Measurements from ENCODE around the gene PDE9A. TPM values are rescaled to one million over a fixed set of nuclear protein-coding genes. Genes with fewer than 3 reads are reported as not detected.

PDE9A gene
- total RNA-seq, 1 experiment from 2014 or later: 8.4 TPM

DNA sequence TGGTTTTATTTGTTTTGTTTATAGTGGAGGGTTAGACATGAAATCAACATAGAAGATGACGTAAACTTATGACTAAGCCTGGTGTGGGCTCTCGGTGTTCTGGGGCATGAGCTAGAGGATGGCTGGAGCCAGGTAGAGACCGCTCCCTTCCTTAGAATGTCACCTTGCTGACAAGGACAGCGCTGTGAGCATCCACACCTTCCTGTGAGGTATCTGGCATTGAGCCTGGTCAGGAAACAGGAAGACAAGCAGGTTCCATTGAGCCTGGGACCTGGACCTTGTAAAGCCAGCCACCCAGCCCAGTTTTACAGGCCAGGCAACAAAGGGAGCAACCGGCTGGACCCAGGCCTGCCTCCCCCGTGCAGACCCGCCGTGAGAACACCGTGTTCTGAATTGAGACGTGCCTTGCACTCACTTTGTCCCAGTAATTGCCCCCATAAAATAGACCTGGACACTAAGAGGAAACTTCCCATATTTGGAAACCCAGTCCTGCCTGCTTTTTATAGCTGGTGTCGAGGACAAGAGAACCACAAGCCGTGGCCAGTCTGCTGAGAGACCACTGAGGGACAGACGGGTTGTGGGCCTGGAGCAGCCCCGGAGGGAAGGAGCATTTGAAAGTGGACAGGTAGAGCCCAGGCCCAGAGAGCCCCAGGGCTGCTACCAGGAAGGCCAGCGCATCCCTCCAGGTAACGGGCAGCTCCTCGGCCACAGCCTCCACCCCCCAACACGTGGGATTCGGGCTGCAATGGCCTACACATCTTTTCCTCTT, 78.0 kb downstream of the PDE9A start:
- peaks cover 19% of the 10 kb centered on the region for H3K4me1 ChIP-seq (replicated peaks; ENCODE audit: insufficient read depth)
- H3K4me3 ChIP-seq: no peak overlapping the region
- no peaks in the 10 kb centered on the region for H3K27me3 ChIP-seq (ENCODE audit: insufficient read depth, low read depth)
- no TSS peak for BruUV-seq (replicated peaks)
- H3K9me3 ChIP-seq (ENCODE audit: insufficient read depth, low read depth): no peaks in the 10 kb centered on the region
- peaks cover 14% of the 10 kb centered on the region; the same call in 1 of the 2 replicates for H3F3A ChIP-seq (ENCODE audit: insufficient read depth, low read depth)
- H3K9me2 ChIP-seq (ENCODE audit: insufficient read depth): no peaks in the 10 kb centered on the region
- peak overlapping the region; percentile 81 for H3K27ac ChIP-seq
- peak overlapping the region; percentile 47 for H3K4me2 ChIP-seq
- no peak overlapping the region for H2AFZ ChIP-seq
- TF ChIP-seq EZH2 (IDR thresholded peaks at IDR 0.05; ENCODE audit: low read depth): no peak
- TF ChIP-seq, protein P1, sequence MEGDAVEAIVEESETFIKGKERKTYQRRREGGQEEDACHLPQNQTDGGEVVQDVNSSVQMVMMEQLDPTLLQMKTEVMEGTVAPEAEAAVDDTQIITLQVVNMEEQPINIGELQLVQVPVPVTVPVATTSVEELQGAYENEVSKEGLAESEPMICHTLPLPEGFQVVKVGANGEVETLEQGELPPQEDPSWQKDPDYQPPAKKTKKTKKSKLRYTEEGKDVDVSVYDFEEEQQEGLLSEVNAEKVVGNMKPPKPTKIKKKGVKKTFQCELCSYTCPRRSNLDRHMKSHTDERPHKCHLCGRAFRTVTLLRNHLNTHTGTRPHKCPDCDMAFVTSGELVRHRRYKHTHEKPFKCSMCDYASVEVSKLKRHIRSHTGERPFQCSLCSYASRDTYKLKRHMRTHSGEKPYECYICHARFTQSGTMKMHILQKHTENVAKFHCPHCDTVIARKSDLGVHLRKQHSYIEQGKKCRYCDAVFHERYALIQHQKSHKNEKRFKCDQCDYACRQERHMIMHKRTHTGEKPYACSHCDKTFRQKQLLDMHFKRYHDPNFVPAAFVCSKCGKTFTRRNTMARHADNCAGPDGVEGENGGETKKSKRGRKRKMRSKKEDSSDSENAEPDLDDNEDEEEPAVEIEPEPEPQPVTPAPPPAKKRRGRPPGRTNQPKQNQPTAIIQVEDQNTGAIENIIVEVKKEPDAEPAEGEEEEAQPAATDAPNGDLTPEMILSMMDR (conservative IDR thresholded peaks at IDR 0.05): no peak
- no peaks in the 10 kb centered on the region for H4K20me1 ChIP-seq (ENCODE audit: insufficient read depth)
- intact Hi-C loops (cut with micrococcal nuclease; ENCODE audit: unreplicated experiment): loop anchor here (5.0 kb wide), 1 partner anchor 79 kb away; the partner anchor contains the start of gene PDE9A
- no peaks in the 10 kb centered on the region for H3K79me2 ChIP-seq (ENCODE audit: low read depth)
- ChIA-PET POLR2A (ENCODE audit: unreplicated experiment) (interaction anchor here (0.6 kb wide), 2 partner anchors 60 to 81 kb away, joined by 4 to 6 read pairs; no protein-coding TSS in a partner anchor), CTCF (no interaction called here)
- peak; percentile 82 to 95 for DNase-seq
- no peaks in the 10 kb centered on the region for H3K36me3 ChIP-seq (ENCODE audit: low read depth)

DNA sequence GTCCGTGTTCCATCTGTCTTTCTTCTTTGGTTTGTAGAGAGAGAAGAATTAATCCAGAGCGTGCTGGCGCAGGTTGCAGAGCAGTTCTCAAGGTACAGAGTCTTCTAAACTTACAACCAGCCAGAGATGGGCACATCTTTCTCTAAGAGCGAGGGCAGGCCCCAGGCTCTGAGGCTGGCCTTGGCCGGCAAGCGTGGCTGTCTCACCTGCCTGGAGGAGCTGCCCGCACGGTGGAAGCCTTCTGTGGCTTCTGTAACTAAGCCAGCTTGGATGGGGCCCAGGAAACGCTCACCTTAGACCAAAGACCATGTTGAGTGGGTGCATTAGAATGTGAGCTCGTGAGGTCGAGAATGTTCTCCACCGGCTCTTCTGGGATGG, 78.6 kb downstream of the PDE9A start:
- DNase-seq: no peak

DNA sequence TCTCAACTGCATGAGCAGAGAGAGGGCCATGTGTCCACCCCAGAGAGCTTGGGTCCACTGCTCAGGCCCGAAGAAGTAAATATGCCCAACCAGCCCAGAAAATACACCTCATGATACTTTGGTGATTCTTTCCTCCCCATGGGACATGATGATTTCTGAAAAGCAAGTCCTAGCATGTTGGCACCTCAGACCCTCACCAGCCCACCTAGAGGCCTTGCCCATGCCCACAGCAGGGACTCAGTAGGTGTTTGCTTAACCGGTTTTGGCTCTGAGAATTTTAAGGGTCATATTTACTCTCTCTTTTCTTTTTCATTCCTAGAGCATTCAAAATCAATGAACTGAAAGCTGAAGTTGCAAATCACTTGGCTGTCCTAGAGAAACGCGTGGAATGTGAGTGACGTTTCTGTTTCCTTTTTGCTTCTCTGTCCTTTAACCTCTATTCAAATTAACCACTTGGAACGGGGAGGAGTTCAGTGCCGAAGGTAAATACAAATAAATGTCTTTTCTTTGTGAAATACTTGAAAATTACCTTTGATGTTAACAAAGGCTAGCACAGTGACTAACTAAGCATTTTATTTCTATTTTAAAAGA, 79.7 kb downstream of the PDE9A start:
- peaks cover 14% of the 10 kb centered on the region; the same call in 1 of the 2 replicates for H3F3A ChIP-seq (ENCODE audit: insufficient read depth, low read depth)
- no peaks in the 10 kb centered on the region for H3K36me3 ChIP-seq (ENCODE audit: low read depth)
- ChIA-PET POLR2A (ENCODE audit: unreplicated experiment) (no interaction called here), CTCF (no interaction called here)
- peaks cover 19% of the 10 kb centered on the region for H3K4me1 ChIP-seq (replicated peaks; ENCODE audit: insufficient read depth)
- intact Hi-C loops (cut with micrococcal nuclease; ENCODE audit: unreplicated experiment): loop anchor here (5.0 kb wide), 1 partner anchor 81 kb away; the partner anchor contains the start of gene PDE9A
- no TSS peak for BruUV-seq (replicated peaks)
- no peaks in the 10 kb centered on the region for H3K79me2 ChIP-seq (ENCODE audit: low read depth)
- TF ChIP-seq, protein P1 (conservative IDR thresholded peaks at IDR 0.05): no peak
- TF ChIP-seq EZH2 (IDR thresholded peaks at IDR 0.05; ENCODE audit: low read depth): no peak
- H2AFZ ChIP-seq: no peak overlapping the region
- no peak overlapping the region for H3K4me3 ChIP-seq
- no peak overlapping the region for H3K4me2 ChIP-seq
- no peak for DNase-seq
- H3K9me2 ChIP-seq (ENCODE audit: insufficient read depth): no peaks in the 10 kb centered on the region
- no peaks in the 10 kb centered on the region for H3K9me3 ChIP-seq (ENCODE audit: insufficient read depth, low read depth)
- no peak overlapping the region for H3K27ac ChIP-seq
- no peaks in the 10 kb centered on the region for H3K27me3 ChIP-seq (ENCODE audit: insufficient read depth, low read depth)
- no peaks in the 10 kb centered on the region for H4K20me1 ChIP-seq (ENCODE audit: insufficient read depth)

More for the DNA sequence above, 78.6 kb downstream of the PDE9A start:
- Histone ChIP-seq H3K27me3 (ENCODE audit: insufficient read depth, low read depth) (no peaks in the 10 kb centered on the region), H3K27ac (peak overlapping the region; percentile 81), H3K79me2 (ENCODE audit: low read depth) (no peaks in the 10 kb centered on the region), H2AFZ (no peak overlapping the region), H3K9me3 (ENCODE audit: insufficient read depth, low read depth) (no peaks in the 10 kb centered on the region), H4K20me1 (ENCODE audit: insufficient read depth) (no peaks in the 10 kb centered on the region), H3K4me3 (no peak overlapping the region), H3F3A (ENCODE audit: insufficient read depth, low read depth) (peaks cover 14% of the 10 kb centered on the region; the same call in 1 of the 2 replicates), H3K4me2 (peak overlapping the region; percentile 47; the same call in 1 of the 2 replicates), H3K9me2 (ENCODE audit: insufficient read depth) (no peaks in the 10 kb centered on the region), H3K36me3 (ENCODE audit: low read depth) (no peaks in the 10 kb centered on the region), H3K4me1 (replicated peaks; ENCODE audit: insufficient read depth) (peaks cover 19% of the 10 kb centered on the region)
- intact Hi-C loops (cut with micrococcal nuclease; ENCODE audit: unreplicated experiment): loop anchor here (5.0 kb wide), 1 partner anchor 80 kb away; the partner anchor contains the start of gene PDE9A
- CTCF ChIA-PET: no interaction called here
- POLR2A ChIA-PET (ENCODE audit: unreplicated experiment): interaction anchor here (0.6 kb wide), 2 partner anchors 59 to 82 kb away, joined by 4 to 6 read pairs; no protein-coding TSS in a partner anchor
- no TSS peak for BruUV-seq (replicated peaks)
- no peak for TF ChIP-seq EZH2 (IDR thresholded peaks at IDR 0.05; ENCODE audit: low read depth)
- TF ChIP-seq, protein P1 (conservative IDR thresholded peaks at IDR 0.05): no peak
